Measurements from ENCODE around the gene MACROD2.

The MACROD2 gene

GRCh38 chr20:15380770-15381169, 1385.5 kb downstream of the MACROD2 start:
- no peaks in the 10 kb centered on the region for H4K20me1 ChIP-seq
- no peaks in the 10 kb centered on the region for H3K4me1 ChIP-seq
- H3K4me3 ChIP-seq: no peak overlapping the region
- no peaks in the 10 kb centered on the region for H3K9me3 ChIP-seq (replicated peaks in 1 of 11)
- H3K27me3 ChIP-seq: no peaks in the 10 kb centered on the region
- TF ChIP-seq Cebpa-rat (IDR thresholded peaks at IDR 0.05): no peak
- H3K9ac ChIP-seq: no peak overlapping the region
- no peaks in the 10 kb centered on the region for H3K36me3 ChIP-seq
- H3K4me2 ChIP-seq: no peak overlapping the region
- H3K27ac ChIP-seq: no peak overlapping the region

DNA sequence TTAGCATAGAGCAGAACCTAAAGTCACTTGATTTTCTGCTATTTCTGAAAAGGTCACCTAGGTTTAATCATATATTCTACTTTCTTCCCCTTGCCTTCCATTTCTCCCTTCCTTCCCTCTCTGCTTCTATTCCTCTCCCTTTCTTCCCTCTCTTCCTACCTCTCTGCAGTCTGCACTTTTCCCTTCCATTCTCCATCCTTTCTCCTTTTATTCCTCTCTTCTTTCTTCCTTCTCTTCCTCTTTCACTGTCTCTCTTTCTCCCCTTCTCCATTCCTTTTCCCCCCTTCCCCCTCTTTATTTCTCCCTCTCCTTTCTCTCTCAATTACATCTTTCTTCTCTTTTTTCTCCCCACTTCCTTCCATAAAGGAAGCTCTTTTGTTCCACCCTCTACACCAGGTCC, 1391.9 kb downstream of the MACROD2 start:
- no peak overlapping the region for H3K9ac ChIP-seq
- H3K4me3 ChIP-seq: no peak overlapping the region
- no peaks in the 10 kb centered on the region for H3K36me3 ChIP-seq
- TF ChIP-seq Cebpa-rat (IDR thresholded peaks at IDR 0.05): no peak
- no peaks in the 10 kb centered on the region for H3K4me1 ChIP-seq
- no peaks in the 10 kb centered on the region for H4K20me1 ChIP-seq
- H3K27me3 ChIP-seq: no peaks in the 10 kb centered on the region
- H3K4me2 ChIP-seq: no peak overlapping the region
- no peaks in the 10 kb centered on the region for H3K9me3 ChIP-seq (replicated peaks in 1 of 11)
- no peak overlapping the region for H3K27ac ChIP-seq

DNA sequence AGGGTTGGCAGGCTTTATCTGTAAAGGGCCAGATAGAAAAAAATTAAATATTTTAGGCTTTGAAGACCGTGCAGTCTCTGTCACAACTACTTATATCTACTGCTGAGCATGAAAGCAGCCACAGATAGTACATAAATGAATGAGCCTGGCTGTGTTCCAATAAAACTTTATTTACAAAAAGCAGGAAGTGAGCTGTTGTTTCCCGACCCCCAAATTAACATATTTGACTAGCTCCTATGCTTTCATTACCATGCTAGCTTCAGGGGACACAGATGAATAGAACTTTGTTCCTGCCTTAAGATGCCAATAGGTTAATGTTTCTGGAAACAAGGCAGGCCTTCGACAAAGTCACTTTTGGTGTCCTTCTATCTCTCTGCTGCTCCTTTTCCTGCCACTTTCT, 1400.1 kb downstream of the MACROD2 start:
- Histone ChIP-seq H3K27me3 (no peaks in the 10 kb centered on the region), H3K9me3 (replicated peaks in 1 of 11) (no peaks in the 10 kb centered on the region), H4K20me1 (no peaks in the 10 kb centered on the region), H3K4me1 (no peaks in the 10 kb centered on the region), H3K9ac (no peak overlapping the region), H3K4me2 (no peak overlapping the region), H3K36me3 (no peaks in the 10 kb centered on the region), H3K27ac (no peak overlapping the region), H3K4me3 (no peak overlapping the region)
- no peak for TF ChIP-seq Cebpa-rat (IDR thresholded peaks at IDR 0.05)

DNA sequence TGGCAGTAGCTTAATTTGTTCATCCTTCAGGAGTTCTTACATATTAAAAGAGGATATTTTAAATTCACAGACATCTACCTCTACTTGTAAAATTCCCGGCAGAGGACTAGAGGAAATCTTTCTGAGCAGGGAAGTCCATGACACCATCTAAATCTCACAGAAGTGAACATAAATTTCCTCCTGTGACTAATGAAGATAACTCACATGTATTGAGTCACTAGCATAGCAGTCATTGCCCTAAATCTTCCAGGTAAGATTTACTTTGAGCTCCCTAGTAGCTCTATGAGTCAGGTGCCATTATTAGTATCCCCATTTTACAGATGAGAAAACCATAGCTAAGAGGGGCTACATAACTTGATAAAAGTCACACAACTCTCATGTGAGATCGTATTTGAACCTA, 1400.7 kb downstream of the MACROD2 start:
- H3K4me1 ChIP-seq: no peaks in the 10 kb centered on the region
- no peak for TF ChIP-seq Cebpa-rat (IDR thresholded peaks at IDR 0.05)
- H3K4me3 ChIP-seq: no peak overlapping the region
- no peaks in the 10 kb centered on the region for H3K36me3 ChIP-seq
- H3K9ac ChIP-seq: no peak overlapping the region
- no peak overlapping the region for H3K27ac ChIP-seq
- no peaks in the 10 kb centered on the region for H4K20me1 ChIP-seq
- H3K9me3 ChIP-seq (replicated peaks in 1 of 11): no peaks in the 10 kb centered on the region
- no peaks in the 10 kb centered on the region for H3K27me3 ChIP-seq
- H3K4me2 ChIP-seq: no peak overlapping the region

DNA sequence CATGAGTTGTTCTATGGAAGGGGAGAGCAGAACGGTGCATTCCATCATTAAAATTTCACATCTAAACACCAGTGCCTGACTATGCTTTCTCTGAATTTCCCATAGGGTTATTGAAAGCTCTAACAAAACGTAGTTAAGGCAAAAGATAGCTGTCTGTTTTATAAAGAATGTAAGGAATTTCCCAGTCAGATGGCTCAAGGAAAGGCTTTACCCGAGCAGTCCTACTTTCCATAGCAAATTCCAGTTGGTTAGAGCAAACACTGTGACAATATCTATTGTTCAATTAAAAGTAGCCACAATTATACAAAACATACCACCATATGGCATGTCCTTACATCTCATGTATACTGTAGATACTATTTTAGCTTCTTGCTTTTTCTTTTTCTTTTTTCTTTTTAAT, 1401.6 kb downstream of the MACROD2 start:
- Histone ChIP-seq H3K4me3 (no peak overlapping the region), H4K20me1 (no peaks in the 10 kb centered on the region), H3K4me2 (no peak overlapping the region), H3K9ac (no peak overlapping the region), H3K27ac (no peak overlapping the region), H3K4me1 (no peaks in the 10 kb centered on the region), H3K36me3 (no peaks in the 10 kb centered on the region), H3K9me3 (replicated peaks in 1 of 11) (no peaks in the 10 kb centered on the region), H3K27me3 (no peaks in the 10 kb centered on the region)
- no peak for TF ChIP-seq Cebpa-rat (IDR thresholded peaks at IDR 0.05)

- peaks cover 0 to 7% (median 0%) of the 10 kb centered on the region in 10 experiments; a peak in 1 of 20 replicates for H3K4me1 ChIP-seq
- no peak overlapping the region for H3K4me3 ChIP-seq
- H3K9me3 ChIP-seq (replicated peaks in 1 of 11): peaks cover 0 to 6% (median 5%) of the 10 kb centered on the region in 11 experiments; a peak in 5 of 22 replicates
- TF ChIP-seq Cebpa-rat (IDR thresholded peaks at IDR 0.05): no peak
- no peak overlapping the region for H3K4me2 ChIP-seq
- H3K9ac ChIP-seq: no peak overlapping the region
- no peaks in the 10 kb centered on the region for H3K36me3 ChIP-seq
- H3K27ac ChIP-seq: no peak overlapping the region
- no peaks in the 10 kb centered on the region for H3K27me3 ChIP-seq
- H4K20me1 ChIP-seq: no peaks in the 10 kb centered on the region
These were observed 1404.5 kb downstream of the MACROD2 start for GRCh38 chr20:15399781-15400180.

DNA sequence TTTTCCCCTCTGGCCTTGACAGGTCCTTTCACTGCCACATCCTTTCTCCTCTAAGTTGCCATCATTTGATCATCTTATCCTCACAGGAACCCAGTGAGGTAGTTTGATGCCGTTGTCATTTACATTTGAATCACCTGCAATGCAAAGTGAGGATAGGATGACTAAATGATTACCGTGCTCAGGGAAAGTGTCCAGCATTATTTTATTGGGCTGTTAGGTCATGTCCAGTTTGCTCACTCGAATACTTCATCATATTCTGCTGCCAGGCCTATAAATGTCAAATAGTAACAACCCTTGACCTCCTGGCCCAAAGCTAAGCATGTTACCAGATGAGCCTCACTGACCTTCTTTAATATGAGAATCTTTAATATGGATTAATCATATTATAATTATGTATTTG, 1410.8 kb downstream of the MACROD2 start:
- no peaks in the 10 kb centered on the region for H3K36me3 ChIP-seq
- peaks cover 0 to 6% (median 5%) of the 10 kb centered on the region in 11 experiments; a peak in 5 of 22 replicates for H3K9me3 ChIP-seq (replicated peaks in 1 of 11)
- no peaks in the 10 kb centered on the region for H4K20me1 ChIP-seq
- H3K27ac ChIP-seq: no peak overlapping the region
- H3K4me2 ChIP-seq: no peak overlapping the region
- H3K9ac ChIP-seq: no peak overlapping the region
- no peaks in the 10 kb centered on the region for H3K27me3 ChIP-seq
- no peak for TF ChIP-seq Cebpa-rat (IDR thresholded peaks at IDR 0.05)
- H3K4me3 ChIP-seq: no peak overlapping the region
- H3K4me1 ChIP-seq: peaks cover 0 to 7% (median 0%) of the 10 kb centered on the region in 10 experiments; a peak in 1 of 20 replicates

GRCh38 chr20:15411781-15412180, 1416.5 kb downstream of the MACROD2 start:
- H4K20me1 ChIP-seq: no peaks in the 10 kb centered on the region
- H3K27ac ChIP-seq: no peak overlapping the region
- H3K4me1 ChIP-seq: no peaks in the 10 kb centered on the region
- H3K4me3 ChIP-seq: no peak overlapping the region
- no peak for TF ChIP-seq Cebpa-rat (IDR thresholded peaks at IDR 0.05)
- no peak overlapping the region for H3K4me2 ChIP-seq
- H3K9me3 ChIP-seq (replicated peaks in 1 of 11): no peaks in the 10 kb centered on the region
- H3K27me3 ChIP-seq: no peaks in the 10 kb centered on the region
- no peaks in the 10 kb centered on the region for H3K36me3 ChIP-seq
- no peak overlapping the region for H3K9ac ChIP-seq

GRCh38 chr20:15415908-15416307, 1420.6 kb downstream of the MACROD2 start:
- no peaks in the 10 kb centered on the region for H3K4me1 ChIP-seq
- H4K20me1 ChIP-seq: no peaks in the 10 kb centered on the region
- H3K27ac ChIP-seq: no peak overlapping the region
- no peak for TF ChIP-seq Cebpa-rat (IDR thresholded peaks at IDR 0.05)
- H3K4me3 ChIP-seq: no peak overlapping the region
- no peaks in the 10 kb centered on the region for H3K9me3 ChIP-seq (replicated peaks in 1 of 11)
- no peaks in the 10 kb centered on the region for H3K27me3 ChIP-seq
- no peak overlapping the region for H3K9ac ChIP-seq
- H3K4me2 ChIP-seq: no peak overlapping the region
- no peaks in the 10 kb centered on the region for H3K36me3 ChIP-seq

DNA sequence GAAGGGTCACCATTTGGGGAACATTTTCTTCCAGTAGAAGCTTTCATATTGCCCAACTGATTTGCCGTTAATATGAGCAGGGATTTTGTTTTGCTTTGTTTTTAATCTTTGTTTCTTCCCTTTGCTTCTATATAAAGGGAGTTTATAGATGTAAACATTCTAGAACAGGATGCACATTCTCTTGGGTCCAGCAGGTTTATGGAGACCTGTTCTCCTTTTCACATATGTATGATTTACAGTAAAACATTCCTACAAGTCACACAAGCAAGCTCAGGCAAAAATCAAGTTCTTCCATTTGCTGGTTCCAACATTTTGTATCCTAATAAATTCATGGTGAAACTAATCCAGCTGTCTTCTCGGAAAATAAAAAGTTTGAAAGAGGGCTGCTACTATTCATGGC, 1424.5 kb downstream of the MACROD2 start:
- Histone ChIP-seq H3K27me3 (no peaks in the 10 kb centered on the region), H3K9ac (no peak overlapping the region), H3K4me1 (no peaks in the 10 kb centered on the region), H4K20me1 (no peaks in the 10 kb centered on the region), H3K4me3 (no peak overlapping the region), H3K4me2 (no peak overlapping the region), H3K9me3 (replicated peaks in 1 of 11) (no peaks in the 10 kb centered on the region), H3K36me3 (no peaks in the 10 kb centered on the region), H3K27ac (no peak overlapping the region)
- TF ChIP-seq Cebpa-rat (IDR thresholded peaks at IDR 0.05): no peak

GRCh38 chr20:15422966-15423365, 1427.7 kb downstream of the MACROD2 start:
- H4K20me1 ChIP-seq: no peaks in the 10 kb centered on the region
- no peaks in the 10 kb centered on the region for H3K4me1 ChIP-seq
- H3K27ac ChIP-seq: no peak overlapping the region
- H3K4me2 ChIP-seq: no peak overlapping the region
- H3K27me3 ChIP-seq: no peaks in the 10 kb centered on the region
- H3K9me3 ChIP-seq (replicated peaks in 1 of 11): no peaks in the 10 kb centered on the region
- no peaks in the 10 kb centered on the region for H3K36me3 ChIP-seq
- H3K9ac ChIP-seq: no peak overlapping the region
- no peak overlapping the region for H3K4me3 ChIP-seq
- no peak for TF ChIP-seq Cebpa-rat (IDR thresholded peaks at IDR 0.05)

Data from BLaER1 treated with 17β-estradiol and CSF1 and Interleukin-3, amounts not matched to agents 10 nM and 100 nM (cell line).